ENCODE results near the gene WDR82. TPM values are rescaled to one million over a fixed set of nuclear protein-coding genes. Genes with fewer than 3 reads are reported as not detected.

The WDR82 gene
- total RNA-seq, 3 donors from 2014 or later, result 49.6 to 53.1 (median 52.1) TPM

- H3K4me1 ChIP-seq, result no peaks in the 10 kb centered on the region
- H3K9me3 ChIP-seq, result no peaks in the 10 kb centered on the region
- TF ChIP-seq POLR2A (IDR thresholded peaks at IDR 0.05), result no peak
- TF ChIP-seq POLR2AphosphoS5 (IDR thresholded peaks at IDR 0.05), result no peak
- no peak for TF ChIP-seq CTCF (IDR thresholded peaks at IDR 0.05)
- no peaks in the 10 kb centered on the region for H3K36me3 ChIP-seq
- H3K27me3 ChIP-seq, result no peaks in the 10 kb centered on the region
- no peak for DNase-seq (ENCODE audit: low spot score in 2 of 2)
- H3K4me3 ChIP-seq, result no peak overlapping the region
- no peak overlapping the region for H3K27ac ChIP-seq
- intact Hi-C loops (cut with DNase I; ENCODE audit: low total_unique reads), result no loop called here
Measured at GRCh38 chr3:52294320-52295150, 16.1 kb upstream of the WDR82 start.

DNA sequence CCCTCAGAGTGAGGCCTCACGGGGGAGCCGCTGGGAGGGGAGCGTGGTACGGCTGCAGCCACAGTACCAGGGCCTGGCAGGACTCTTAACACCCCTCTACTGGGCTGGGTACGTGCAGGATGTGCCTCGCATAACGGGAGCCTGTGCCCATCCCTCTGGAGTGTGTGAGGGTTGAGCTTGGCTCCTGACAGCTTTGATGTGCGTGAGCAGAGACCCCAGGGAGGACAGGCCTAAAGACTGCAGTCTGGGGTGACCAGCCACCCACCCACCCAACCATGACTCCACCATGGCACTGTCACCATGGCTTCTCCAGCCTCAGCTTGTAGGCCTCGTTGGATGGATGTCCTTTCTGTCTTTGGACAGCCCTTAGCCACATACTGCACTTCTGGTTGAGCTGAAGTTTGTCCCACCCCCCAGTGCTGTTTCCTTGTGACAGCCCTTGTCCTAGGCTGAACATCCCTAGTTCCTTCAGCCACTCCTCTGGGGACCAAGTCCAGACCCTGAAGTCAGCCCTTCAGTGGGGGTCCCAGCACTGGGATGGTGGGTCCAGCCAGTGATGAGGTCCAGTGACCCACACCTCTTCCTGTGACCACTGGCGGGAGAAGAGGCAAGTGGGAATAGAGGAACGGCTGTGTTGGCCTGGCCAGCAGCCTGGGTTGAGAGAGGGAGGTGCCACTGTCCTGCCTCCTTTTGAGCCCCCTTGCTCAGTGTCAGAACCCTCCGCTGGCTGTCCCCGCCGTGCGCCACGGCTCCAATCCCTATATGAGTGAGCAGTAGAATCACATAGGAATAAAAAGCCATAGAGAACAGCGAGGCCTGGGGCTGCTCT, 15.3 kb upstream of the WDR82 start:
- H3K27me3 ChIP-seq, result no peaks in the 10 kb centered on the region
- TF ChIP-seq POLR2AphosphoS5 (IDR thresholded peaks at IDR 0.05), result no peak
- no peak for TF ChIP-seq POLR2A (IDR thresholded peaks at IDR 0.05)
- no peak for TF ChIP-seq CTCF (IDR thresholded peaks at IDR 0.05)
- H3K36me3 ChIP-seq, result no peaks in the 10 kb centered on the region
- H3K4me1 ChIP-seq, result no peaks in the 10 kb centered on the region
- H3K27ac ChIP-seq, result no peak overlapping the region
- no peak overlapping the region for H3K4me3 ChIP-seq
- no peaks in the 10 kb centered on the region for H3K9me3 ChIP-seq
- DNase-seq (ENCODE audit: low spot score in 2 of 2), result no peak
- intact Hi-C loops (cut with DNase I; ENCODE audit: low total_unique reads), result no loop called here

DNA sequence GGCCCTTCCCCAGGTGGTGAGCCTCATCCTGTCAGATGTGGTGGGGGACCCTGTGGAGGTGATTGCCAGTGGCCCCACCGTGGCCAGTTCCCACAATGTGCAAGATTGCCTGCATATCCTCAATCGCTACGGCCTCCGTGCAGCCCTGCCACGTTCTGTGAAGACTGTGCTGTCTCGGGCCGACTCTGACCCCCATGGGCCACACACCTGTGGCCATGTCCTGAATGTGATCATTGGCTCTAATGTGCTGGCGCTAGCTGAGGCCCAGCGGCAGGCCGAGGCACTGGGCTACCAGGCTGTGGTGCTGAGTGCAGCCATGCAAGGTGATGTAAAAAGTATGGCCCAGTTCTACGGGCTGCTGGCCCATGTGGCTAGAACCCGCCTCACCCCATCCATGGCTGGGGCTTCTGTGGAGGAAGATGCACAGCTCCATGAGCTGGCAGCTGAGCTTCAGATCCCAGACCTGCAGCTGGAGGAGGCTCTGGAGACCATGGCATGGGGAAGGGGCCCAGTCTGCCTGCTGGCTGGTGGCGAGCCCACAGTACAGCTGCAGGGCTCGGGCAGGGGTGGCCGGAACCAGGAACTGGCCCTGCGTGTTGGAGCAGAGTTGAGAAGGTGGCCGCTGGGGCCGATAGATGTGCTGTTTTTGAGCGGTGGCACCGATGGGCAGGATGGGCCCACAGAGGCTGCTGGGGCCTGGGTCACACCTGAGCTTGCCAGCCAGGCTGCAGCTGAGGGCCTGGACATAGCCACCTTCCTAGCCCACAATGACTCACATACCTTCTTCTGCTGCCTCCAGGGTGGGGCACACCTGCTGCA, 14.0 kb upstream of the WDR82 start:
- H3K4me3 ChIP-seq, result no peak overlapping the region
- no peak overlapping the region for H3K27ac ChIP-seq
- H3K9me3 ChIP-seq, result no peaks in the 10 kb centered on the region
- no peaks in the 10 kb centered on the region for H3K36me3 ChIP-seq
- H3K27me3 ChIP-seq, result no peaks in the 10 kb centered on the region
- intact Hi-C loops (cut with DNase I; ENCODE audit: low total_unique reads), result no loop called here
- H3K4me1 ChIP-seq, result no peaks in the 10 kb centered on the region
- no peak for DNase-seq (ENCODE audit: low spot score in 2 of 2)
- TF ChIP-seq CTCF (IDR thresholded peaks at IDR 0.05) (no peak), POLR2AphosphoS5 (IDR thresholded peaks at IDR 0.05) (no peak), POLR2A (IDR thresholded peaks at IDR 0.05) (no peak)

DNA sequence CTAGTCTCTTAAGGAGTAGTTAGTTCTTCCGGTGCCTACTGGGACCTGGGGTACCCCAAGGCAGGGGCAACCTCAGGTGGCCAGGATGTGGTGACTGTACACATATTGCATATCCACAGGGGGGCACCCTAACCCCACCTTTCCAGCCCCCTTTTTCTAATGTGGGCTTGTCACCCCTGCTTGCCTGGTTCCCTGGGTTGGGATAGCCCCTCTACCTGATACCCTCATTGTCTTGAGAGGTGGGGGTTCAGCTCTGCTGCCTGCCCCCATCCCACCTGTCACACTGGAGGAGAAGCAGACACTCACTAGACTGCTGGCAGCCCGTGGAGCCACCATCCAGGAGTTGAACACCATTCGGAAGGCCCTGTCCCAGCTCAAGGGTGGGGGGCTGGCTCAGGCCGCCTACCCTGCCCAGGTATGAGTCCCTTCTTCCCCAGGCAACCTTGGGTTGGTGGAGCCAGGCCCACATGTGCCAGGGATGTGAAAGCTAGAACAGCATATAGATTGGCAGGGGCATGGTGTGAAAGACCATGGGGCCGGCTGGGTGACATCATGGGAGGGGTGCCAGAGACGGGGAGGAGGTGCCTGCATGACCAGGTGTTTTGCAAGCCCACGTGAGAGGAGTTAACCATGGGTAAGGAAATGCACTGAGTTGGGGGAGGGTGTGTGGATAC, 13.2 kb upstream of the WDR82 start:
- TF ChIP-seq CTCF (IDR thresholded peaks at IDR 0.05), result peak in 2 of 3 donors; percentile 11 to 14
- TF ChIP-seq POLR2AphosphoS5 (IDR thresholded peaks at IDR 0.05), result no peak
- TF ChIP-seq POLR2A (IDR thresholded peaks at IDR 0.05), result no peak
- no peaks in the 10 kb centered on the region for H3K9me3 ChIP-seq
- peaks cover 0 to 5% of the 10 kb centered on the region in 2 donors for H3K4me1 ChIP-seq
- H3K4me3 ChIP-seq, result no peak overlapping the region
- DNase-seq (ENCODE audit: low spot score in 2 of 2), result no peak
- H3K27me3 ChIP-seq, result no peaks in the 10 kb centered on the region
- intact Hi-C loops (cut with DNase I; ENCODE audit: low total_unique reads), result no loop called here
- no peaks in the 10 kb centered on the region for H3K36me3 ChIP-seq
- H3K27ac ChIP-seq, result no peak overlapping the region
